Measurements from ENCODE around the gene CFAP20DC.
"Not testable (repeated sequence)": the region's sequence is repeated elsewhere in the genome, so short reads cannot be mapped to it uniquely, and the experiment has no call there.

The CFAP20DC gene

DNA sequence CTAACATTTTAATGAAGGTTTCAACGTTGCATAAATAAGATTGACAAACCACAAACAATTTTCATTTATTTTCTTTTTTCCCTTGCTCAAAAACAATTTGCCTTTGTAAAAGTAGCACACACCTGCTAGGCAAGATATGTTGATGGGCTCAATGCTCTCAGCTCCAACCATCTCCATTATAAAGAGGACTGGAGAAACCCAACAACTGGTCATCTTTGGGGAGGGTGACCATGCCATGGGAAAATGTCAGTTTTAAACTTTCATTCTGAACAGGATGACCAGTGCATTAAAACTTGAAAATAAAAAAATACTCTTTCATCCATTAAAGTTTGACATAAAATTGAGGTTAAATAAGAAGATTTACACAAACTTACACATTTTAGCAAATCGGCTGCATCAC lies 183.7 kb downstream of the CFAP20DC start:
- DNase-seq (ENCODE audit: low read depth) = no peak

DNA sequence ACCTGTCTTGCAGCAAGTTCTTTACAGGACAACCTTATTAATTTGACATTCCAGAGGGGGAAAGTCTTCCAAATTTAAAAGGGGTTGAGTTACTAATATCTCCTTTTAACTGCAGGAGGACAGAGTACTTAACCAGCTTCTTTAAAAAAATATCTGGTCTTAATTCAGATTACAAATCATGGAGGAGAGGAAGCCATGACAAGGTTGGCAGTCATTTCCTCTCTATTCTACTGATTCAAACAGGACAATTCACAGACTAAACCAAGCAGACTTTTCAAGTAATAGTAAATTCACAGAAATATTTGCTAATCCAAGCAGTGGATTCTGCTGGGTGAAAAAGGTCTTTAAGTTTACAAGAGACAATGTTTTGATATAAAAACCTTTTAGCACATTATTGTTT lies 185.3 kb downstream of the CFAP20DC start:
- no peak for DNase-seq (ENCODE audit: low read depth)

- DNase-seq (ENCODE audit: low read depth) = no peak
These were observed 186.6 kb downstream of the CFAP20DC start for GRCh38 chr3:58863206-58863605.

GRCh38 chr3:58861551-58861950 lies 188.3 kb downstream of the CFAP20DC start:
- DNase-seq (ENCODE audit: low read depth) = no peak

- DNase-seq (ENCODE audit: low read depth) = no peak
These were observed 191.7 kb downstream of the CFAP20DC start for GRCh38 chr3:58858126-58858525.

DNA sequence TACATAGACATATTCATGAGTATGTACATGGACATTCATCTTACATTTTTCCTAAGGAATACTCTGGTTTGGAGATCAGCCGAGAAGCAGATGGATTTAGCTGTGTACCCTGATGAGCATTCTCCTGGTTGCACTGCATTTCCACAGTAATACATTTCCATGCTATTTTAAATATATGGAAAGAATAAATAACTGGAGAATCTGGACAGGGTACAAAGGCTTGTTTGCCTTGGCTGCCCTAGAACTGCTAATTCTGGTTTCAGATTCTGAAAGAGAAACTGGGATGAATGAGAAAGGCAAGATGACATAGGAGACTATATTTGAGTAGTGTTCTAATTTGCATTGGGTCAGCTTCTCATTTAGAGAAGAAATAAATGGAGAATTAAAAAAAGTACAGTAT lies 192.4 kb downstream of the CFAP20DC start:
- no peak for DNase-seq (ENCODE audit: low read depth)

DNA sequence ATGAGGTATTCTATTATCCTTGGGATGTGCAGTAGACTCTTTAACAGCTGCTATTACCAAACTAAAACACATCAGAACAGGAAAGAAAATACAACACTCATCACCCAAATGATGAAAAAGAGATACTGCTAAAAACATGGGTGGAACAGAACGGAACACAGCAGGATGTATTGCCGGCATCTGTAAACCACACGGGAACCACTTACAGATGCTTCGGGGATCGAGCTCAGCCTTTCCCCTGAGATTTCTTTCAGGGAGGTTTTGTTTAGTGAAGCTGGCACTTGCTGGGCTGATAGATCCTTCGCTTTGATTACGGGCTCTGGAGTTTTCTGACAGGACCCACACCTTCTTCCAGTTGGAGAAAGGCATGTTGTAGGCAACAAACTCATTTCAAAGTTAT lies 201.0 kb downstream of the CFAP20DC start:
- DNase-seq (ENCODE audit: low read depth) = no peak

DNA sequence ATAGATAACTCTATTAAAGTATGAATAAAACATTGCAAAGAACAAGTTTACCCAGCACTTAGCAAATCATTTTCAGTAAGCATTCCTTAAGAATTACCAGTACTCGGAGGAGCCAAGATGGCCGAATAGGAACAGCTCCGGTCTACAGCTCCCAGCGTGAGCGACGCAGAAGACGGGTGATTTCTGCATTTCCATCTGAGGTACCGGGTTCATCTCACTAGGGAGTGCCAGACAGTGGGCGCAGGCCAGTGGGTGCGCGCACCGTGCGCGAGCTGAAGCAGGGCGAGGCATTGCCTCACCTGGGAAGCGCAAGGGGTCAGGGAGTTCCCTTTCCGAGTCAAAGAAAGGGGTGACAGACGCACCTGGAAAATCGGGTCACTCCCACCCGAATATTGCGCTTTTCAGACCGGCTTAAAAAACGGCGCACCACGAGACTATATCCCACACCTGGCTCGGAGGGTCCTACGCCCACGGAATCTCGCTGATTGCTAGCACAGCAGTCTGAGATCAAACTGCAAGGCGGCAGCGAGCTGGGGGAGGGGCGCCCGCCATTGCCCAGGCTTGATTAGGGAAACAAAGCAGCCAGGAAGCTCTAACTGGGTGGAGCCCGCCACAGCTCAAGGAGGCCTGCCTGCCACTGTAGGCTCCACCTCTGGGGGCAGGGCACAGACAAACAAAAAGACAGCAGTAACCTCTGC lies 207.6 kb downstream of the CFAP20DC start:
- not testable (repeated sequence) for DNase-seq (ENCODE audit: low read depth)

DNA sequence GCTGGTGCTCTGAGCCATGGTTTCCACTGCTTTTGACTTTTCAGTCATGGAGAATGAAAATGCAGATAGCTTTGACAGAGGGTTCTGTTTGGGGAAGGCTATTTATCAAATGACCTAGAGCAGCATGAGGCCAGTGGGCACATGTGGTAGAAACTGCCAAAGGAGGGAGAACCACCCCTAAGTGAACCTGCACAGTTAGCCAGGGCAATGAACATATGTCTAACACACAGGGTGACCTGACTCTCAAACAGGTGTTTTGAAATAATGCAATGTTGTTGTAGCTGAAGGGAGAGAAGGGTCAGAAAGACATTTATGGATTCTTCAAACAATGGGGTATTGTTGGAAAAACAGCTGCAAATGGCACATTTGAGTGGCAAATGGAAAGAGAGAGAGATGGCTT lies 208.9 kb downstream of the CFAP20DC start:
- no peak for DNase-seq (ENCODE audit: low read depth)

- DNase-seq (ENCODE audit: low read depth) = no peak
These were observed 209.9 kb downstream of the CFAP20DC start for GRCh38 chr3:58839964-58840363.

GRCh38 chr3:58839187-58839586 lies 210.6 kb downstream of the CFAP20DC start:
- DNase-seq (ENCODE audit: low read depth) = no peak

GRCh38 chr3:58837856-58838255 lies 212.0 kb downstream of the CFAP20DC start:
- DNase-seq (ENCODE audit: low read depth) = no peak

GRCh38 chr3:58837141-58837843 lies 212.5 kb downstream of the CFAP20DC start:
- DNase-seq (ENCODE audit: low read depth) = no peak

DNA sequence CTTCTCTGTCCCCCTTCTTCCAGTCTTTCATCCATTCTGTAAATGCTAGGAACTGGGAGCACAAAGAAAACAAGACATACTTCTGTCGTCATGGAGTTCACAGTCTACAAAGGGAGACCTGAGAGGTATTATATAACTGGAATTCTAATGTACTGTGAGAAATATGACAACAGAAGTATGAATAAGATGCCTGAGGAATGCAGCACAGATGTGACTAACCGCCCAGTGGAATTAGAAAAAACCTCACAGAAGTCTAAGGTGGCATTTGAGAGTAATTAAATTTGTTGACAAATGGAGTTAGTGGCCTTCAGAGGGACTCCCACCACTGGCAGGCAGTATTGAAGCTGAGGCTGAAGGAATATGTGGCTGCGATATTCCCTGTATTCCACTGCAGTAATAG lies 214.7 kb downstream of the CFAP20DC start:
- peak; percentile 36 for DNase-seq (ENCODE audit: low read depth)

DNA sequence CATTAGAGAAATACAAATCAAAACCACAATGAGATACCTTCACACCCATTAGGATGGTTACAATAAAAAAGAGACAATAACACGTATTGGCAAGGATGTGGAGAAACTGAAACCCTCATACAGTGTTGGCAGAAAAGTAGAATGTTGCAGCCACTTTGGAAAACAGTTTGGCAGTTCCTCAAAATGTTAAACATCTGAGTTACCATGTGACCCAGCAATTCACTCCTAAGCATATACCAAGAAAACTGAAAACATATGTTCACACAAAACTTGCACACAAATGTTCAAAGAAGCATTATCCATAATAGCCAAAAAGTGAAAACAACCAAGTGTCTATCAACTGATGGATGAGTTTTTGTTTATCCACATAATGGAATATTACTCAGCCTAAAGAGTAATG lies 216.3 kb downstream of the CFAP20DC start:
- no peak for DNase-seq (ENCODE audit: low read depth)

DNA sequence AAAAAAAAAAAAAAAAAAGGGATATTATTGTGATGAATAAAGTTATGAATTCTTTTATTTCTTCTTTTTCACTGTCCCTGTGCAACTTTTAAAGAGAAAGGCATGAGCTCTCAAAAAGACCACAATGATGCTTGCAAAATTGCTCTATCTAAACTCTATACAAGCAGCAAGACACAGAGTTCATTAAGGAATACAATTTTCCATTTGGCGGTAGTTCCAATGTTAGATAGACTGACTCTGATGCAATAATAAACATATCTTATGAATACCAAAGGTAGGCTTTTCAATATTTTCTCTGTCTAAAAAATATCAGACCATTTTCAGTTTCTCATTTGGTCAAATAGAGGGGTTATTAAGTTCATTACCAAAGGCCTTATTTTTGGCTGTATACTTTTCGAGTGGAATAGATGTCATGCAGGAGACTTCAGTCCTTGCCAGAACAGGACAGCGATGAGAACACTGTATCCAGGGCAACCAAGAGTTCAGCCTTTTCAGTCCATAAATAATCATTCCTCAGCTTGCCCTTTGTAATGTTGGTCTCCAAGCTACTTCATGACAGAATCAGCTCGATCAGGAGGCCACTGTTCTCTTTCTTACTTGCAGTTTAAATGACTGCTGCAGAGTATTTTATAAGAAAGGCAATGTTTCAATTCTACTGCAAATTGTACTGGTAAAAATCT lies 220.4 kb downstream of the CFAP20DC start:
- no peak for DNase-seq (ENCODE audit: low read depth)

GRCh38 chr3:58824777-58825176 lies 225.0 kb downstream of the CFAP20DC start:
- DNase-seq (ENCODE audit: low read depth) = no peak

DNA sequence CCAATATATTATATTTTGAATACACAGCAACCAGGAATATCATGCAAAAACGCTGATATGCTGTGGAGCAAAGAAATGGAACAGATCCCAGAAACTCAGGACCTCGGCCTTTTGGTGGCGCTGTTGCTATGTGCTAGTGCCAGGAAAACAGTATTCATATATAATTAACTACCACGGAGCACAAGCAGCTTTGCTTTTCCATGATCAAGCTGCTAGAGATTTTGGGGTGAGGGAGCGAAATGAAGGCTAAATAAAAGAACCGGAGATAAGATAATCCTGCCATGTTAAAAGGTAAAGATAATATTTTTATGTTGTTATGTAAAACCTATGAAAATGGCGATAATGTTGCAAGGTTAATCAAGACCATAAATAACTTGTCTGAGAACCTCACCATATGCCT lies 225.5 kb downstream of the CFAP20DC start:
- DNase-seq (ENCODE audit: low read depth) = peak; percentile 38

- not testable (repeated sequence) for DNase-seq (ENCODE audit: low read depth)
These were observed 243.1 kb downstream of the CFAP20DC start for GRCh38 chr3:58806551-58807244.

DNA sequence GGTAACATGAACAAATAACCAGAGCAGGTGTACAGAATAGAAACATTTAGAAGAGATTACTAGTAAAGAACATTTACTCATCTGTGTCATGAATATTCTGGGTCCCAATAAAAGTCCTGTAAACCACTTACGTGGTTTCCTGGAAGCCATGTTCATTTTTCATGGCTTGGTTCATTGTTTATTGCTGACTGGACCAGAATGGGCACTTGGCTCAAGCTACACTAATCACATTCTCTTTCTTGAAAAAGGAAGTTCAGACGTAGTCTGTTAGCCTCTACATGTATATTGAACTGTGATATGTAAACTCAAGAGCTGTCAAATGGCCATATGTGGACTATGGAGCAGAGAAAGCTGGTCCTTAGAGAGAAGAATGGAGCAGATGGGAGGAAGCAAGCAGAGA lies 244.9 kb downstream of the CFAP20DC start:
- DNase-seq (ENCODE audit: low read depth) = no peak

GRCh38 chr3:58801541-58801940 lies 248.3 kb downstream of the CFAP20DC start:
- DNase-seq (ENCODE audit: low read depth) = no peak

GRCh38 chr3:58800940-58801339 lies 248.9 kb downstream of the CFAP20DC start:
- DNase-seq (ENCODE audit: low read depth) = no peak

GRCh38 chr3:58800032-58800431 lies 249.8 kb downstream of the CFAP20DC start:
- no peak for DNase-seq (ENCODE audit: low read depth)
